Stimulated activated naive B cell treated with anti-CD40 and anti-IgM and Interleukin-4, amounts not matched to agents 10 μg/mL and 1 μg/mL and 100 μg/mL, for 72 hours (primary cell): ENCODE data around the gene RABIF.
A peak's percentile ranks its signal among the peaks of the same experiment; 100 is the strongest.

Experiments used
- ATAC-seq, 2 donors: fragments of 150-1000 bp; cut with Tn5 transposase; replicated peaks; 2 replicates each; pipeline ENCODE4 v1.10.0; 2021; ENCODE audit warnings: moderate library complexity in 1 of 2
- DNase-seq: peaks from one replicate; pipeline ENCODE4 v3.0.0; 2021
- H3K27ac Mint-ChIP-seq: one replicate; pipeline ENCODE4 v1.8.0; 2022; ENCODE audit warnings: mild to moderate bottlenecking, mixed read lengths
- H3K27me3 Mint-ChIP-seq, 2 donors: one replicate each; pipeline ENCODE4 v1.8.0; 2022; ENCODE audit warnings: mixed read lengths in 2 of 2
- H3K36me3 Mint-ChIP-seq, 2 donors: one replicate each; pipeline ENCODE4 v1.8.0; 2022; ENCODE audit warnings: mixed read lengths in 2 of 2, mild to moderate bottlenecking in 1 of 2
- H3K4me1 Mint-ChIP-seq, 2 donors: one replicate each; pipeline ENCODE4 v1.8.0; 2022; ENCODE audit warnings: mixed read lengths in 2 of 2, mild to moderate bottlenecking in 1 of 2
- H3K4me3 Mint-ChIP-seq, 2 donors: one replicate each; pipeline ENCODE4 v1.8.0; 2022; ENCODE audit warnings: mild to moderate bottlenecking in 2 of 2, mixed read lengths in 2 of 2, moderate library complexity in 1 of 2
- H3K9me3 Mint-ChIP-seq, 2 donors: one replicate each; pipeline ENCODE4 v1.8.0; 2022; ENCODE audit warnings: mixed read lengths in 2 of 2, mild to moderate bottlenecking in 1 of 2

RABIF gene

GRCh38 chr1:202858331-202858730 lies 30.6 kb downstream of the RABIF start:
- ATAC-seq: no peak
- peaks cover 0 to 3% of the 10 kb centered on the region in 2 donors for H3K36me3 Mint-ChIP-seq
- no peak overlapping the region for H3K27ac Mint-ChIP-seq
- H3K4me1 Mint-ChIP-seq: peaks cover 9 to 18% of the 10 kb centered on the region in 2 donors
- no peak overlapping the region for H3K4me3 Mint-ChIP-seq
- DNase-seq: no peak
- no peaks in the 10 kb centered on the region for H3K9me3 Mint-ChIP-seq
- H3K27me3 Mint-ChIP-seq: peaks cover 15 to 35% of the 10 kb centered on the region in 2 donors

- H3K27ac Mint-ChIP-seq: no peak overlapping the region
- peaks cover 0 to 3% of the 10 kb centered on the region in 2 donors for H3K36me3 Mint-ChIP-seq
- no peak overlapping the region for H3K4me3 Mint-ChIP-seq
- peaks cover 15 to 24% of the 10 kb centered on the region in 2 donors for H3K27me3 Mint-ChIP-seq
- peaks cover 9 to 17% of the 10 kb centered on the region in 2 donors for H3K4me1 Mint-ChIP-seq
- DNase-seq: no peak
- H3K9me3 Mint-ChIP-seq: no peaks in the 10 kb centered on the region
- no peak for ATAC-seq
Measured at GRCh38 chr1:202857136-202857610, 31.8 kb downstream of the RABIF start.

GRCh38 chr1:202856014-202856413 lies 32.9 kb downstream of the RABIF start:
- H3K27ac Mint-ChIP-seq: no peak overlapping the region
- H3K36me3 Mint-ChIP-seq: no peaks in the 10 kb centered on the region
- H3K4me3 Mint-ChIP-seq: no peak overlapping the region
- no peak for DNase-seq
- ATAC-seq: no peak
- peaks cover 5 to 12% of the 10 kb centered on the region in 2 donors for H3K27me3 Mint-ChIP-seq
- peaks cover 0 to 5% of the 10 kb centered on the region in 2 donors for H3K4me1 Mint-ChIP-seq
- H3K9me3 Mint-ChIP-seq: no peaks in the 10 kb centered on the region

GRCh38 chr1:202854787-202855186 lies 34.2 kb downstream of the RABIF start:
- DNase-seq (no peak), ATAC-seq (no peak)
- Mint-ChIP-seq H3K9me3 (no peaks in the 10 kb centered on the region), H3K27ac (no peak overlapping the region), H3K4me1 (peaks cover 0 to 3% of the 10 kb centered on the region in 2 donors), H3K27me3 (peaks cover 3 to 4% of the 10 kb centered on the region in 2 donors), H3K4me3 (no peak overlapping the region), H3K36me3 (no peaks in the 10 kb centered on the region)

- no peaks in the 10 kb centered on the region for H3K27me3 Mint-ChIP-seq
- H3K27ac Mint-ChIP-seq: no peak overlapping the region
- peaks cover 7 to 10% of the 10 kb centered on the region in 2 donors for H3K4me1 Mint-ChIP-seq
- DNase-seq (peak; percentile 17), ATAC-seq (peak; percentile 55 to 74)
- H3K4me3 Mint-ChIP-seq: no peak overlapping the region
- H3K36me3 Mint-ChIP-seq: no peaks in the 10 kb centered on the region
- H3K9me3 Mint-ChIP-seq: no peaks in the 10 kb centered on the region
Measured at GRCh38 chr1:202852163-202852904, 36.6 kb downstream of the RABIF start.

GRCh38 chr1:202850593-202851362 lies 38.2 kb downstream of the RABIF start:
- peak overlapping the region; percentile 59 for H3K27ac Mint-ChIP-seq
- DNase-seq: no peak
- peaks cover 7 to 10% of the 10 kb centered on the region in 2 donors for H3K4me1 Mint-ChIP-seq
- no peaks in the 10 kb centered on the region for H3K36me3 Mint-ChIP-seq
- no peaks in the 10 kb centered on the region for H3K27me3 Mint-ChIP-seq
- no peak overlapping the region for H3K4me3 Mint-ChIP-seq
- ATAC-seq: no peak
- H3K9me3 Mint-ChIP-seq: no peaks in the 10 kb centered on the region

- no peaks in the 10 kb centered on the region for H3K27me3 Mint-ChIP-seq
- ATAC-seq (peak; percentile 86 to 93), DNase-seq (peak; percentile 10)
- peaks cover 7 to 10% of the 10 kb centered on the region in 2 donors for H3K4me1 Mint-ChIP-seq
- H3K9me3 Mint-ChIP-seq: no peaks in the 10 kb centered on the region
- H3K4me3 Mint-ChIP-seq: no peak overlapping the region
- H3K27ac Mint-ChIP-seq: peak overlapping the region; percentile 45
- H3K36me3 Mint-ChIP-seq: no peaks in the 10 kb centered on the region
Measured at GRCh38 chr1:202848191-202848542, 40.8 kb downstream of the RABIF start.

GRCh38 chr1:202844935-202845334 lies 44.0 kb downstream of the RABIF start:
- no peak overlapping the region for H3K4me3 Mint-ChIP-seq

GRCh38 chr1:202844259-202844658 lies 44.7 kb downstream of the RABIF start:
- Mint-ChIP-seq H3K27ac (no peak overlapping the region), H3K4me3 (no peak overlapping the region), H3K36me3 (no peaks in the 10 kb centered on the region), H3K27me3 (peaks cover 0 to 9% of the 10 kb centered on the region in 2 donors), H3K4me1 (peaks cover 7% of the 10 kb centered on the region in 2 donors), H3K9me3 (no peaks in the 10 kb centered on the region)
- ATAC-seq (no peak), DNase-seq (no peak)

More at GRCh38 chr1:202844935-202845334, 44.0 kb downstream of the RABIF start:
- DNase-seq (no peak), ATAC-seq (no peak)
- Mint-ChIP-seq H3K4me1 (peaks cover 7% of the 10 kb centered on the region in 2 donors), H3K27ac (no peak overlapping the region), H3K9me3 (no peaks in the 10 kb centered on the region), H3K27me3 (peaks cover 0 to 9% of the 10 kb centered on the region in 2 donors), H3K36me3 (no peaks in the 10 kb centered on the region)

GRCh38 chr1:202843081-202843480 lies 45.9 kb downstream of the RABIF start:
- H3K27ac Mint-ChIP-seq: peak overlapping the region; percentile 32

GRCh38 chr1:202837746-202838262 lies 51.1 kb downstream of the RABIF start:
- DNase-seq: no peak
- Mint-ChIP-seq H3K27ac (no peak overlapping the region), H3K9me3 (no peaks in the 10 kb centered on the region), H3K4me1 (peaks cover 22 to 27% of the 10 kb centered on the region in 2 donors), H3K36me3 (no peaks in the 10 kb centered on the region), H3K27me3 (peaks cover 13 to 34% of the 10 kb centered on the region in 2 donors), H3K4me3 (no peak overlapping the region)
- no peak for ATAC-seq

More at GRCh38 chr1:202843081-202843480, 45.9 kb downstream of the RABIF start:
- Mint-ChIP-seq H3K27me3 (peaks cover under 1 to 12% of the 10 kb centered on the region in 2 donors), H3K9me3 (no peaks in the 10 kb centered on the region), H3K36me3 (no peaks in the 10 kb centered on the region), H3K4me3 (no peak overlapping the region), H3K4me1 (peaks cover 3% of the 10 kb centered on the region in 2 donors)
- DNase-seq (no peak), ATAC-seq (no peak)

- H3K27ac Mint-ChIP-seq: peak overlapping the region; percentile 42
- peaks cover 13 to 34% of the 10 kb centered on the region in 2 donors for H3K27me3 Mint-ChIP-seq
- H3K9me3 Mint-ChIP-seq: no peaks in the 10 kb centered on the region
- ATAC-seq: no peak
- no peak for DNase-seq
- no peak overlapping the region for H3K4me3 Mint-ChIP-seq
- peaks cover 22 to 27% of the 10 kb centered on the region in 2 donors for H3K4me1 Mint-ChIP-seq
- no peaks in the 10 kb centered on the region for H3K36me3 Mint-ChIP-seq
Measured at GRCh38 chr1:202836623-202837403, 52.1 kb downstream of the RABIF start.

GRCh38 chr1:202835548-202836072 lies 53.3 kb downstream of the RABIF start:
- peak; percentile 69 to 77 for ATAC-seq

More at GRCh38 chr1:202835548-202836072, 53.3 kb downstream of the RABIF start:
- no peak overlapping the region for H3K4me3 Mint-ChIP-seq
- H3K27me3 Mint-ChIP-seq: peaks cover 13 to 25% of the 10 kb centered on the region in 2 donors
- peaks cover 22 to 27% of the 10 kb centered on the region in 2 donors for H3K4me1 Mint-ChIP-seq
- H3K9me3 Mint-ChIP-seq: no peaks in the 10 kb centered on the region
- DNase-seq: peak; percentile 5
- H3K27ac Mint-ChIP-seq: peak overlapping the region; percentile 6
- no peaks in the 10 kb centered on the region for H3K36me3 Mint-ChIP-seq
